Adipocyte (in vitro differentiated cells): ENCODE data around the gene CCDC191.
A peak's percentile ranks its signal among the peaks of the same experiment; 100 is the strongest.

Experiments
- DNase-seq: peaks from one replicate; pipeline ENCODE4 v3.0.0-alpha.2; 2015; ENCODE audit warnings: low read depth
- H3K27me3 ChIP-seq: replicated peaks from 2 replicates; pipeline ENCODE4 v1.7.0; 2013; ENCODE audit warnings: mild to moderate bottlenecking, low read length, moderate library complexity; ENCODE audit not compliant: control insufficient read depth, insufficient read depth
- H3K36me3 ChIP-seq: 2 replicates; pipeline ENCODE4 v1.7.0; 2013; ENCODE audit warnings: low read length, mild to moderate bottlenecking, moderate library complexity; ENCODE audit not compliant: control insufficient read depth, insufficient read depth, severe bottlenecking
- H3K4me1 ChIP-seq: 2 replicates; pipeline ENCODE4 v1.7.0; 2013; ENCODE audit warnings: mild to moderate bottlenecking, low read length, moderate library complexity; ENCODE audit not compliant: control insufficient read depth, insufficient read depth
- H3K4me3 ChIP-seq: 2 replicates; pipeline ENCODE4 v1.7.0; 2013; ENCODE audit warnings: mild to moderate bottlenecking, low read length, moderate library complexity
- H3K9ac ChIP-seq: 2 replicates; pipeline ENCODE4 v1.7.0; 2013; ENCODE audit warnings: mild to moderate bottlenecking, low read length, moderate library complexity
- H3K9me3 ChIP-seq: 2 replicates; pipeline ENCODE4 v1.7.0; 2013; ENCODE audit warnings: mild to moderate bottlenecking, low read length, moderate library complexity; ENCODE audit not compliant: control insufficient read depth

Gene CCDC191

GRCh38 chr3:114083112-114083511, 26.8 kb upstream of the CCDC191 start:
- no peak overlapping the region for H3K4me3 ChIP-seq
- no peaks in the 10 kb centered on the region for H3K27me3 ChIP-seq
- H3K4me1 ChIP-seq: peaks cover 14% of the 10 kb centered on the region
- H3K9ac ChIP-seq: no peak overlapping the region
- no peaks in the 10 kb centered on the region for H3K9me3 ChIP-seq
- no peak for DNase-seq
- H3K36me3 ChIP-seq: peaks cover 61% of the 10 kb centered on the region

DNA sequence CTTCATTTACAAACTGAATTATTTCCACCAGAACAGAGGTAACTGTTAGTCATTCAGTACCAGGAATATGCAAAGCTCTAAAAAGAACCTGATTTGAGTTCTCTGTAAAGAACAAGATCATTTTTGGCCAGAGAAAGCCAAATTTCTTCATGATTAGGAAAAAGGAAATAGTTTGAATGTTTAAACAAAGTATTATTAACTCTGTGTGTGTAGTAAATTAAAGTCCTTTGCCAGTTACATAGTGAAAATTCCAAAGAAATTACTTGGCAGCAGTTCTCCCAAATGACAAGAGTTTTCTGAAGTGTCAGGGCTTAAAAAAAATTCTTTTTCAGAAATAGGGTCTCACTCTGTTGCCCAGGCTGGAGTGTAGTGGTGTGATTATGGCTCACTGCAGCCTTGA, 24.7 kb upstream of the CCDC191 start:
- no peak overlapping the region for H3K4me3 ChIP-seq
- no peak overlapping the region for H3K9ac ChIP-seq
- peak; percentile 32 for DNase-seq
- no peaks in the 10 kb centered on the region for H3K27me3 ChIP-seq
- H3K36me3 ChIP-seq: peaks cover 69% of the 10 kb centered on the region
- peaks cover 14% of the 10 kb centered on the region for H3K4me1 ChIP-seq
- H3K9me3 ChIP-seq: no peaks in the 10 kb centered on the region

- Histone ChIP-seq H3K36me3 (peaks cover 68% of the 10 kb centered on the region), H3K4me1 (peaks cover 14% of the 10 kb centered on the region), H3K4me3 (no peak overlapping the region), H3K9ac (no peak overlapping the region), H3K27me3 (no peaks in the 10 kb centered on the region), H3K9me3 (no peaks in the 10 kb centered on the region)
- DNase-seq: peak; percentile 1
Observed at GRCh38 chr3:114080201-114080600, 23.9 kb upstream of the CCDC191 start.

DNA sequence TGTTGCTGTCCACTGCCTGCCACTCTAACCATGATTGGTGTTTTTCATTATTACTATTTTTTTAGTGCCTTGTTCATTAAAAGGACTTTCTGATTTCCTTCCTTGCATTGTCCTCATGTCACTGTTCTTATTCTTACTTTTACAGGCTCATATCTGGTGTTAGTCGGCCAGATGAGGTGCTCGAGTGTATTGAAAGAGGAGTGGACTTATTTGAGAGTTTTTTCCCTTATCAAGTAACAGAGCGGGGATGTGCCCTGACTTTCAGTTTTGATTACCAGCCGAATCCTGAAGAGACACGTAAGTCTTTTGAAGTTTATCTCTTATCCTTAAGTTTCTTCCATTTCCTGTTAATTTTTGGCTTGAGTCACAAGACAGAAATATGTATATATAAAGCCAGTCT, 23.4 kb upstream of the CCDC191 start:
- no peak overlapping the region for H3K9ac ChIP-seq
- peaks cover 14% of the 10 kb centered on the region for H3K4me1 ChIP-seq
- no peak overlapping the region for H3K4me3 ChIP-seq
- no peaks in the 10 kb centered on the region for H3K9me3 ChIP-seq
- no peaks in the 10 kb centered on the region for H3K27me3 ChIP-seq
- peak; percentile 1 for DNase-seq
- H3K36me3 ChIP-seq: peaks cover 70% of the 10 kb centered on the region

DNA sequence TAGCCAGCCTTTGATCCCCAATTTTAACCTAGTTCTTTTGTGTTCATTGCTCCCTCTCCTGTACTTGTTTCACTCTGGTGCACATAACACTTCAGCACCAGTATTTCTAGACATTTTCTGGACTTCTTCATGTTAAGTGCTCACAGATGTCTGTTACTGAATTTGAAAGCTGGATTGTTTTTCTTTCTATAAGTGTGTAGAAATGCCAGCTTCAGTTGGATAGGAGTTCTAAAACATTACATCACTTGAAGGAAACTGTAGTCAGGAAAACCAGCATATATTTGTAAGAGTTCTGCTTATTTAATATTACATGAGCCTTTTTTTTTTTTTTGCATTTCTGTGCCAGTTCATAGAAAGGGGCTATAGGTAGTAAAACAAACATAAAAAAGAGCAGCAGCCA, 21.8 kb upstream of the CCDC191 start:
- DNase-seq: peak; percentile 73
- Histone ChIP-seq H3K27me3 (no peaks in the 10 kb centered on the region), H3K9me3 (no peaks in the 10 kb centered on the region), H3K4me3 (no peak overlapping the region), H3K9ac (no peak overlapping the region), H3K36me3 (peaks cover 82% of the 10 kb centered on the region), H3K4me1 (peaks cover 14% of the 10 kb centered on the region)

GRCh38 chr3:114076711-114077110, 20.4 kb upstream of the CCDC191 start:
- H3K9ac ChIP-seq: no peak overlapping the region
- H3K36me3 ChIP-seq: peaks cover 82% of the 10 kb centered on the region
- no peaks in the 10 kb centered on the region for H3K27me3 ChIP-seq
- no peak for DNase-seq
- H3K4me3 ChIP-seq: no peak overlapping the region
- H3K9me3 ChIP-seq: no peaks in the 10 kb centered on the region
- peaks cover 14% of the 10 kb centered on the region for H3K4me1 ChIP-seq

DNA sequence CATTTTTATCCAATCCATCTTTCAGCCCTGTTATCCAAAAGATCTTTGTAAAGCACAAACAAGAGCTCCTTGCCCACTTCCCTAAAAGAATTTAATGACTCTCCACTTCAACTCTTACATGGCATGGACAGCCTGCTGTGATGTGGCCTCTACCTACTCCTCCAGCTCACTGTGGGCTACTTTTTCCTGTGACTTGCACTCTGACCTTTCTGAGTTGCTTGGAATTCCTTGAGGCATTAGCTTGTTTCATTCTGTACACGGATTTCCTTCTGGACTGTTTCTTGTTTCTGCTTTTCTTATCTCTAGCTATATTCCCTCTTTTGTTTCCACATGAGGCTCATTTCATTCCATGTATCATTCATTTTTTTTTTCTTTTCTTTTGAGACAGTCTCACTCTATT, 15.5 kb upstream of the CCDC191 start:
- peaks cover 86% of the 10 kb centered on the region for H3K36me3 ChIP-seq
- no peaks in the 10 kb centered on the region for H3K9me3 ChIP-seq
- DNase-seq: no peak
- H3K4me1 ChIP-seq: no peaks in the 10 kb centered on the region
- H3K9ac ChIP-seq: no peak overlapping the region
- H3K27me3 ChIP-seq: no peaks in the 10 kb centered on the region
- H3K4me3 ChIP-seq: no peak overlapping the region

DNA sequence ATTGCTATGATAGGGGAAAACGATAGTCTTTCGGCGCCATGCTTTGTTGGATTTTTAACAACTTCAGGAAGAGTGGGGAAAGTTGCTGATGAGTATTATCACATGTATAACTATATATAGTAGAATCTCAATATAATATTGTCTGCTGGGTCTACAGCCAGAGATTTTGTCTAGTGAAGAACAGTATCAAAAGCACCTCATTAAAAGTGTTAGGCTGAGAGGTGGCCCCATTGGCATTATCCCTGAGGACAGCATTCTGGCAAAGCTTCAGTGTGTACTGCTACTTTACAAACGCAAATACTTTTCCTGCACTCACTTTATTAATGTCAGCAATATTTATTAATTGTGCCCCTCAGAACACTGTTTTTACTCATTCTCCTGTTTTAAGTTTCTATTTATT, 12.0 kb upstream of the CCDC191 start:
- Histone ChIP-seq H3K36me3 (peaks cover 71% of the 10 kb centered on the region), H3K9ac (no peak overlapping the region), H3K27me3 (no peaks in the 10 kb centered on the region), H3K4me3 (no peak overlapping the region), H3K4me1 (no peaks in the 10 kb centered on the region), H3K9me3 (no peaks in the 10 kb centered on the region)
- no peak for DNase-seq

GRCh38 chr3:114067804-114068203, 11.5 kb upstream of the CCDC191 start:
- Histone ChIP-seq H3K9me3 (no peaks in the 10 kb centered on the region), H3K27me3 (no peaks in the 10 kb centered on the region), H3K9ac (no peak overlapping the region), H3K4me1 (no peaks in the 10 kb centered on the region), H3K36me3 (peaks cover 65% of the 10 kb centered on the region), H3K4me3 (no peak overlapping the region)
- no peak for DNase-seq

- Histone ChIP-seq H3K4me1 (peaks cover 13% of the 10 kb centered on the region), H3K9ac (no peak overlapping the region), H3K9me3 (no peaks in the 10 kb centered on the region), H3K27me3 (no peaks in the 10 kb centered on the region), H3K36me3 (peaks cover 15% of the 10 kb centered on the region), H3K4me3 (no peak overlapping the region)
- DNase-seq: no peak
Observed at GRCh38 chr3:114060906-114061655, 4.8 kb upstream of the CCDC191 start.

DNA sequence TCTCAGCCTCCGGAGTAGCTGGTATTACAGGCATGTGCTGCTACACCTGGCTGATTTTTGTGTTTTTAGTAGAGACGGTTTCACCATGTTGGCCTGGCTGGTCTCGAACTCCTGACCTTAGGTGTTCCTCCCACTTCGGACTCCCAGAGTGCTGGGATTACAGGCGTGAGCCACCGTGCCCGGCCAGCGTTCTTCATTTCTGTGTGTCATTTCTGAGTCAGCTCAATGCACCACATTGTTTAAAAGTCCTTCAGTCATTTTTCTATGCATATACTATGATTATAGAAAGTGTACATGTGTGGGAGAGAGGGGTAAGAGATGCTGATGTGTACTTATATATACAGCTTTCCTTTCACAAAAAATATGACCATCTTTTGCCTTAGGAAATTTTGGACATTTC, 2.3 kb upstream of the CCDC191 start:
- Histone ChIP-seq H3K9ac (no peak overlapping the region), H3K4me3 (no peak overlapping the region)
- DNase-seq: no peak

DNA sequence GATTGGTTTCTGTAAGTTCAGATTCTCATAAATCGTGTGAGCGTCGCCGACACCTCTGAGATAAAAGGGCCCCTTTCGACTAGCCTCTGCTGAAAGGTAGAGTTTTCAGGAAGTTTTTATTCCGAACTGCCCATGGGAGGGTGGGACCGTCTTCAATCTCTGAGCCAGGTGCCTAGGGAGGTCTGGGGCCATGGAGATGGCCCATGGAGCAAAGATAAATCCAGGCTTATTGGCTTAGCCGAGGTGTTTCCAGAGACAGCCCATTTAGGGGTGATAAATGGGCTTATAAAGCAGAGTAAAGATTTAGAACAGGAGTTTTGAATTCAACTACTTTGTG, 653 bp upstream of the CCDC191 start:
- no peak for DNase-seq
- peak overlapping the region; percentile 84 for H3K9ac ChIP-seq

More for the DNA sequence above, 2.3 kb upstream of the CCDC191 start:
- H3K9me3 ChIP-seq: no peaks in the 10 kb centered on the region
- H3K27me3 ChIP-seq: no peaks in the 10 kb centered on the region
- peaks cover 5% of the 10 kb centered on the region for H3K36me3 ChIP-seq
- H3K4me1 ChIP-seq: peaks cover 13% of the 10 kb centered on the region

More for the DNA sequence above, 653 bp upstream of the CCDC191 start:
- Histone ChIP-seq H3K4me3 (peak overlapping the region; percentile 90), H3K4me1 (peaks cover 13% of the 10 kb centered on the region), H3K36me3 (peaks cover 5% of the 10 kb centered on the region), H3K9me3 (no peaks in the 10 kb centered on the region), H3K27me3 (no peaks in the 10 kb centered on the region)
